Karpas-422 (cell line): ENCODE results near the gene TPRKB. TPM values are rescaled to one million over a fixed set of nuclear protein-coding genes. Genes with fewer than 3 reads are reported as not detected.
"Not testable (repeated sequence)": the region's sequence is repeated elsewhere in the genome, so short reads cannot be mapped to it uniquely, and the experiment has no call there.

ENCODE experiments used
- DNase-seq: peaks from one replicate; pipeline ENCODE4 v3.0.0-alpha.2; 2015
- H2AFZ ChIP-seq: fragments of 200-600 bp; sonication (generic); 2 replicates; pipeline ENCODE4 v1.6.1; 2014; ENCODE audit warnings: antibody characterized with exemption, low read length, mixed read lengths
- H3K27ac ChIP-seq: fragments of 200-600 bp; sonication (generic); 2 replicates; pipeline ENCODE4 v1.5.1; 2014; ENCODE audit warnings: mild to moderate bottlenecking, low read length, moderate library complexity
- H3K27me3 ChIP-seq: fragments of 200-600 bp; sonication (generic); 2 replicates; pipeline ENCODE4 v1.6.1; 2014; ENCODE audit warnings: low read length, mixed read lengths
- H3K36me3 ChIP-seq: fragments of 200-600 bp; sonication (generic); 2 replicates; pipeline ENCODE4 v1.6.1; 2014; ENCODE audit warnings: low read length, mixed read lengths; ENCODE audit not compliant: insufficient read depth
- H3K4me1 ChIP-seq: fragments of 200-600 bp; sonication (generic); 2 replicates; pipeline ENCODE4 v1.6.1; 2014; ENCODE audit warnings: mild to moderate bottlenecking, low read length, mixed read lengths
- H3K4me2 ChIP-seq: fragments of 200-600 bp; sonication (generic); 2 replicates; pipeline ENCODE4 v1.6.1; 2014; ENCODE audit warnings: low read length, low read depth, mild to moderate bottlenecking; ENCODE audit not compliant: poor library complexity, severe bottlenecking
- H3K4me3 ChIP-seq: fragments of 200-600 bp; sonication (generic); 2 replicates; pipeline ENCODE4 v1.5.1; 2014; ENCODE audit warnings: mild to moderate bottlenecking, antibody characterized with exemption, low read length, mixed read lengths
- H3K79me2 ChIP-seq: fragments of 200-600 bp; sonication (generic); 2 replicates; pipeline ENCODE4 v1.6.1; 2014; ENCODE audit warnings: mild to moderate bottlenecking, low read length, mixed read lengths
- H3K9ac ChIP-seq: fragments of 200-600 bp; sonication (generic); 2 replicates; pipeline ENCODE4 v1.6.0; 2014; ENCODE audit warnings: low read length
- H3K9me2 ChIP-seq: fragments of 200-600 bp; sonication (generic), shearing (Covaris generic); replicated peaks from 2 replicates; pipeline ENCODE4 v1.6.0; 2014; ENCODE audit warnings: mild to moderate bottlenecking, low read length, moderate library complexity; ENCODE audit not compliant: insufficient read depth
- H3K9me3 ChIP-seq: fragments of 300-700, 200-600 bp; sonication (generic); 2 replicates; pipeline ENCODE4 v1.6.1; 2014; ENCODE audit warnings: low read length, mixed read lengths
- H4K20me1 ChIP-seq: fragments of 200-600 bp; sonication (generic); 2 replicates; pipeline ENCODE4 v1.6.1; 2014; ENCODE audit warnings: mild to moderate bottlenecking, antibody characterized with exemption, low read length, low read depth; ENCODE audit not compliant: insufficient read depth
- total RNA-seq: library from RNA; depleted of rRNA; stranded (reverse); fragments of >200 nt; shearing (Covaris generic); gene quantifications from 2 replicates; pipeline ENCODE4 v1.2.3, GENCODE V29; 2014; ENCODE audit warnings: low replicate concordance

The TPRKB gene
- total RNA-seq, 1 experiment from 2014 or later, result 78.0 TPM

DNA sequence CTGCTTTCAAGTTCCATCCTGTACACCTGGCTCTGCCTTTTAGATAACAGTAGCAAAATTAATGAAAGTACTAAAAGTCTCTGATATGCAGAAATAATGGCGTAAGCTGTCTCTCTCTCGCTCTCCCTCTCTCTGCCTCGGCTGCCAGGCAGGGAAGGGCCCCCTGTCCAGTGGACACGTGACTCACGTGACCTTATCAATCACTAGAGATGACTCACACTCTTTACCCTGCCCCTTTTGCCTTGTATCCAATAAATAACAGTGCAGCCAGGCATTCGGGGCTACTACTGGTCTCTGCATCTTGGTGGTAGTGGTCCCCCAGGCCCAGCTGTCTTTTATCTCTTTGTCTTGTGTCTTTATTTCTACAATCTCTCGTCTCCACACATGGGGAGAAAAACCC lies 17.2 kb upstream of the TPRKB start:
- not testable (repeated sequence) for H4K20me1 ChIP-seq, H3K4me3 ChIP-seq, H2AFZ ChIP-seq, H3K9me3 ChIP-seq, H3K4me1 ChIP-seq, H3K4me2 ChIP-seq, H3K27ac ChIP-seq, DNase-seq, H3K9ac ChIP-seq, H3K79me2 ChIP-seq, H3K27me3 ChIP-seq, H3K9me2 ChIP-seq
- H3K36me3 ChIP-seq, result peaks cover 31% of the 10 kb centered on the region

DNA sequence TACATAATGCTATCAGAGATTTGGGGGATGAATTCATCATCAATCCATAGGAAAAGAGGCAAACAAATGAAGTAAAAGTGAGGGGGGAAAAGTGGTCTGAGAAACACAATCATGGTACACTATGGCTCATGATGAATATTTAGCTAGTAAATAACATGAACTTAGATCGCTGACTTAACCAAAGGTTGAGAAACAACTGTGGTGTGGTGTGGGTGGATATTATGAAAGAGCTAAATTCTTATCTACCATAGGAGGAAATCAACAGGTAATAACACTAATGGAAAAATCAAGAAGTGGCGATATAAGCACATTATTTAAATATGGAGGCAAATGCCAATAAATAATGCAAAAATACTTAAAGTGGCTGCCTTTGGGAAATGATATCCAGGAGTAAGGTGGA lies 12.2 kb upstream of the TPRKB start:
- no peak overlapping the region for H3K4me3 ChIP-seq
- H3K79me2 ChIP-seq, result no peaks in the 10 kb centered on the region
- no peaks in the 10 kb centered on the region for H3K9me2 ChIP-seq
- no peak overlapping the region for H2AFZ ChIP-seq
- H3K4me2 ChIP-seq, result no peak overlapping the region
- H3K27ac ChIP-seq, result no peak overlapping the region
- peaks cover 26% of the 10 kb centered on the region for H3K36me3 ChIP-seq
- no peaks in the 10 kb centered on the region for H3K9me3 ChIP-seq
- H3K27me3 ChIP-seq, result no peaks in the 10 kb centered on the region
- no peak for DNase-seq
- H3K4me1 ChIP-seq, result no peaks in the 10 kb centered on the region
- H4K20me1 ChIP-seq, result no peaks in the 10 kb centered on the region
- no peak overlapping the region for H3K9ac ChIP-seq

DNA sequence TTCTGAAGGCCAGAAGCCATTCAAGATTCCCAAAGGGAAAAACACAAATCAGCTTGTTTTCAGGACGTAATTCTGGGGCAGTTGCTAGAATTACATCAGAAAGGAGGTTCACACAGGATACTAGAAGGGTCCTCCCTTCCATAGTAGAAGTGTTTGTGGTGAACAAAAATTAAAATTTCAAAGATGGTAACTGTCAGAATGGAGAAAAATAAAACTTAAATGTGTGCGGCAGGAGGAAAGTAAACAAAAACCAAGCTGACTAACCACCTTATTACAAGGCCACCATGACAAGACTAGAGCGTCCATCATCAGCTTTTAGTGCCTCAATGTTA lies 9.7 kb upstream of the TPRKB start:
- peaks cover 26% of the 10 kb centered on the region for H3K36me3 ChIP-seq
- no peaks in the 10 kb centered on the region for H4K20me1 ChIP-seq
- H3K27ac ChIP-seq, result no peak overlapping the region
- H3K4me1 ChIP-seq, result no peaks in the 10 kb centered on the region
- H3K27me3 ChIP-seq, result no peaks in the 10 kb centered on the region
- H3K4me2 ChIP-seq, result no peak overlapping the region
- no peaks in the 10 kb centered on the region for H3K79me2 ChIP-seq
- H2AFZ ChIP-seq, result no peak overlapping the region
- DNase-seq, result no peak
- no peaks in the 10 kb centered on the region for H3K9me3 ChIP-seq
- H3K9ac ChIP-seq, result no peak overlapping the region
- H3K4me3 ChIP-seq, result no peak overlapping the region
- no peaks in the 10 kb centered on the region for H3K9me2 ChIP-seq

DNA sequence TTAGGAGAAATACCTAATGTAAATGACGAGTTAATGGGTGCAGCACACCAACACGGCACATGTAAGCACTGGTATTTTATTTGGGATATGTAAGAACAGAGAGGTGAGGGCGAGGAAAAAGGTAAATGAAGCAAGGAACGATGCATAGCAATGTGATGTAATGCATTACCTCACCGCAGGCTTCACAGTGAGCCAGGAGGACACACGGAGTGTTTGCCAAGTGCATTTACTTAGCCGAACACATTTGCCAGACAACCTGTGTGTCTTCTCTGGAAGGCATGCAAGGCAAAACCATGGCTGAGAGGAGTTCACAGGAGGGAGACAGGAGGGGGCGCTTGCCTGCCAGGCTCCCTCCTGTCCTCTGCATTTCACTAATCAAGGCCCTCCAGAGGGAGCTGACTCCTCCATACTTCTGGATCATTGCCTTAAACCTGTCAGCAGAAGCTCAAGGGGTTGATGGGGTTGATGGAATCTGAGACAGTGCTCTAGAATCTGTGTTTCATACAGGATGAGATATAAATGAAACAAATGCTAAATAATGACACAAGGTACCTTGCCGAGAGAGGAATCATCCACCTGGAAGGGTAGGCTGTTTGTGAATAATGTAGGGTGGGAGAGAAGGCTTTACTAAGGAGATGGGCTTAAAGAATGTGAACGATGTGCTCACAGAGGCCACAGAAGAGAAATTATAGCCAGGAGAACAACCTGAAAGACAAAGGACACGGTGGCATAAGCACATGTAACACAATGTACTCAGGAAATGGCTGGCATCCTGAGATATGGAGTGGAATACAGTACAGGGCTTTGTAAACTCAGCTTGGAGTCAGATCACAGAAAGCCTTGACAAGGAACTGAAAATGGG lies 9.1 kb upstream of the TPRKB start:
- H3K4me1 ChIP-seq, result no peaks in the 10 kb centered on the region
- no peaks in the 10 kb centered on the region for H3K9me2 ChIP-seq
- H3K27ac ChIP-seq, result no peak overlapping the region
- DNase-seq, result no peak
- H3K27me3 ChIP-seq, result no peaks in the 10 kb centered on the region
- no peak overlapping the region for H2AFZ ChIP-seq
- H3K36me3 ChIP-seq, result peaks cover 26% of the 10 kb centered on the region
- no peak overlapping the region for H3K4me3 ChIP-seq
- H3K79me2 ChIP-seq, result no peaks in the 10 kb centered on the region
- H3K9me3 ChIP-seq, result no peaks in the 10 kb centered on the region
- H4K20me1 ChIP-seq, result no peaks in the 10 kb centered on the region
- H3K9ac ChIP-seq, result no peak overlapping the region
- H3K4me2 ChIP-seq, result no peak overlapping the region

DNA sequence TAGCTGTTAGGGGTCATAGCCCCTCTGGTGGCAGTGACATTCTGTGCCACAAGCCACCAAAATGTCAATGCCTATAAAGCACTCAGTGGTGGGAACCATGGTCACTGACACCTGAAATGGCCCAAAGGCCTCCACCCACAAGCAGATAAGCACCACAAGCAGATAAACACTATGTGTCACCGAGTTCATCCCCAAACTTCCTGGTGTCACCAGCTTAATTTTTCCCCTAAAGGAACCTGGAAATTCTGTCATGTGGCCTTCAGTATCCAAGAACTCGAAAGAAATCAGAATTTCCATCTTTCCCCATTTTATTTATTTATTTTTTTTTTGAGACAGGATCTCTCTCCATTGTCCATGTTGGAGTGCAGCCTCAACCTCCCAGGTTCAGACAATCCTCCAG lies 3.6 kb upstream of the TPRKB start:
- no peak overlapping the region for H3K27ac ChIP-seq
- no peak for DNase-seq
- H3K79me2 ChIP-seq, result peaks cover 13% of the 10 kb centered on the region
- no peak overlapping the region for H3K4me3 ChIP-seq
- no peaks in the 10 kb centered on the region for H3K9me3 ChIP-seq
- peaks cover 10% of the 10 kb centered on the region for H3K36me3 ChIP-seq
- no peak overlapping the region for H3K9ac ChIP-seq
- peaks cover 15% of the 10 kb centered on the region for H3K4me1 ChIP-seq
- H3K9me2 ChIP-seq, result no peaks in the 10 kb centered on the region
- no peaks in the 10 kb centered on the region for H3K27me3 ChIP-seq
- no peak overlapping the region for H2AFZ ChIP-seq
- H3K4me2 ChIP-seq, result no peak overlapping the region
- H4K20me1 ChIP-seq, result peaks cover 7% of the 10 kb centered on the region; the same call in 1 of the 2 replicates

DNA sequence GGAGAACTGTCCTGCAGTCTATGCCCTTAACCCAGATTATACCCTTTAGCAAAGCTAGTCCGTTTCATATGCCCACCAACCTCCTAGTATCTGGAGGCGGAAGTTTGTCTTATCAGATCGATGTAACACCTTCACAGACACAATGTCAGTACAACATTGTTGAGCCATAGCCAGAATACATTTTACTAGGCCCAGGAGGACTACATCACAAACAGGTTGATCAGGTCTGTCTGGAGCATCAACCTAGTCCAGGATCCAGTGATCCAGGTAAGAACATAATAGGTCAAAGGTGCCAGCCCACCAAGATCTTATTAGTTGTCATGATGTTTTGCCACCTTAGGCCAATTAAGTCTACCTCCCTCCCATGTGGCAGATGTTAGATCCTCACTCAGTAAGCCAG lies 2.0 kb upstream of the TPRKB start:
- Histone ChIP-seq H3K27me3 (no peaks in the 10 kb centered on the region), H3K9me3 (no peaks in the 10 kb centered on the region), H3K27ac (no peak overlapping the region), H3K4me2 (no peak overlapping the region), H3K4me1 (peaks cover 20% of the 10 kb centered on the region), H3K9ac (no peak overlapping the region), H4K20me1 (peaks cover 7% of the 10 kb centered on the region; the same call in 1 of the 2 replicates), H3K9me2 (no peaks in the 10 kb centered on the region), H3K79me2 (peaks cover 29% of the 10 kb centered on the region), H2AFZ (no peak overlapping the region), H3K36me3 (peaks cover 12% of the 10 kb centered on the region), H3K4me3 (no peak overlapping the region)
- no peak for DNase-seq

DNA sequence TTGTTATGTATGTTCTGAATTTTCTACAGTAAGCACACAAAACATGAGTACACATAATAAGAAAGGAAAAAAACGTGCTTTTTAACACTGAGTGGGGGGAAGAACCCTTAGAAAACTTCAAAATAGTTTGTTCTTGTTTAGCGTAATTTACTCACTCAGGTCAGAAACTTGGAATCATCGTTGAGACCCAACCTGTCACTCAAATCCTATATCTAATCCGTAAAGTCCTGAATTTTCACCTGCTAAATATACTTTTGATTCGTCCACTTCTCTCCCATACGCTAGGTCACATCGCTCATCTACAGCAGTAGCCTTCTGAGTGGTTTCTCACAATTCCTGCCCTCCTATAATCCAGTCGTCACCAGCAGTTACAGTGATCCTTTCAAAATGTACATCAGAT lies 767 bp downstream of the TPRKB start:
- DNase-seq, result no peak
- Histone ChIP-seq H3K4me2 (peak overlapping the region; percentile 93), H3K9me3 (no peaks in the 10 kb centered on the region), H4K20me1 (peaks cover 7% of the 10 kb centered on the region; the same call in 1 of the 2 replicates), H3K79me2 (peaks cover 29% of the 10 kb centered on the region), H3K9ac (peak overlapping the region; percentile 84), H3K4me3 (peak overlapping the region; percentile 88), H3K4me1 (peaks cover 20% of the 10 kb centered on the region), H2AFZ (0 out of 2 replicates have a peak overlapping the region, but pooled peaks have one; percentile 45), H3K27me3 (no peaks in the 10 kb centered on the region), H3K36me3 (peaks cover 34% of the 10 kb centered on the region), H3K9me2 (no peaks in the 10 kb centered on the region), H3K27ac (0 out of 2 replicates have a peak overlapping the region, but pooled peaks have one; percentile 54)

DNA sequence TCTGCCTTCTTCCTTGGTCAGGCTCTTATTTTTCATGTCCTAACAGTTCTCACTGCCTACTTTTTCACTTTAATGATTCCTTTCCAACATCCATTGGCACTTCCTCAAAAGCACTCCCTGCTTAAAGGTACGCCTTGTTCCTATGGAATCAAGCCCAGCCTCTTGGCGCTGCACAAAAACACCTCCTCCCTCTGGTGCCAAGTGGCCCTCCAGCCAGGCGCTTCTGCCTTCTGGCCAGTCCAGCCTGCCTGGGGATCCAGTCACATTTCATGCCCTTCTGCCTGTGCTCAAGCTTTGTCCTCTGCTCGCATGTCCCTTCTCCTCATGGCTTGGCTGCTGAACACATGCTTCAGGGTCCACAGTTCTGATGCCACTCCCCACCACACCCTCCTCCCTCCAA lies 6.3 kb downstream of the TPRKB start:
- no peak for DNase-seq

More for the DNA sequence above, 6.3 kb downstream of the TPRKB start:
- Histone ChIP-seq H3K9me2 (no peaks in the 10 kb centered on the region), H3K27me3 (no peaks in the 10 kb centered on the region), H3K4me3 (no peak overlapping the region), H4K20me1 (no peaks in the 10 kb centered on the region), H3K36me3 (peaks cover 56% of the 10 kb centered on the region), H3K4me1 (peaks cover 5% of the 10 kb centered on the region), H3K9ac (no peak overlapping the region), H3K4me2 (no peak overlapping the region), H2AFZ (no peak overlapping the region), H3K27ac (no peak overlapping the region), H3K9me3 (no peaks in the 10 kb centered on the region), H3K79me2 (peaks cover 16% of the 10 kb centered on the region)
